ENCODE measurements around the gene BICC1. TPM values are rescaled to one million over a fixed set of nuclear protein-coding genes. Genes with fewer than 3 reads are reported as not detected.

The BICC1 gene
- total and polyA plus RNA-seq, 4 donors: 0.82 to 6.1 (median 4.5) TPM

- Histone ChIP-seq H3K27ac (ENCODE audit: low read depth in 1 of 2, low read length in 2 of 2) (no peak overlapping the region), H3K36me3 (ENCODE audit: control insufficient read depth in 4 of 4, insufficient read depth in 3 of 4, low read depth in 1 of 4, low read length in 3 of 4) (no peaks in the 10 kb centered on the region), H3K4me3 (ENCODE audit: low read depth in 1 of 3, low read length in 3 of 3) (no peak overlapping the region), H3K27me3 (ENCODE audit: control insufficient read depth in 4 of 4, insufficient read depth in 4 of 4, low read length in 3 of 4) (no peaks in the 10 kb centered on the region), H3K9ac (ENCODE audit: low read depth in 1 of 2, low read length in 2 of 2) (no peak overlapping the region), H3K4me1 (ENCODE audit: control insufficient read depth in 4 of 4, insufficient read depth in 4 of 4, low read length in 3 of 4) (peaks cover 0 to 4% (median 0%) of the 10 kb centered on the region in 4 donors), H3K9me3 (ENCODE audit: control insufficient read depth in 4 of 4, low read length in 3 of 4) (peaks cover 2 to 4% (median 3%) of the 10 kb centered on the region in 4 donors)
- no peak for DNase-seq (ENCODE audit: low spot score)
- TF ChIP-seq ZBTB33 (IDR thresholded peaks at IDR 0.05) (no peak), TAF1 (conservative IDR thresholded peaks at IDR 0.05) (no peak), RAD21 (IDR thresholded peaks at IDR 0.05) (no peak), HNF4G (IDR thresholded peaks at IDR 0.05) (no peak)
- WGBS: 41% methylated on average over 2 of the region's 2 CpGs
Measured at GRCh38 chr10:58555930-58556311, 43.2 kb downstream of the BICC1 start.

DNA sequence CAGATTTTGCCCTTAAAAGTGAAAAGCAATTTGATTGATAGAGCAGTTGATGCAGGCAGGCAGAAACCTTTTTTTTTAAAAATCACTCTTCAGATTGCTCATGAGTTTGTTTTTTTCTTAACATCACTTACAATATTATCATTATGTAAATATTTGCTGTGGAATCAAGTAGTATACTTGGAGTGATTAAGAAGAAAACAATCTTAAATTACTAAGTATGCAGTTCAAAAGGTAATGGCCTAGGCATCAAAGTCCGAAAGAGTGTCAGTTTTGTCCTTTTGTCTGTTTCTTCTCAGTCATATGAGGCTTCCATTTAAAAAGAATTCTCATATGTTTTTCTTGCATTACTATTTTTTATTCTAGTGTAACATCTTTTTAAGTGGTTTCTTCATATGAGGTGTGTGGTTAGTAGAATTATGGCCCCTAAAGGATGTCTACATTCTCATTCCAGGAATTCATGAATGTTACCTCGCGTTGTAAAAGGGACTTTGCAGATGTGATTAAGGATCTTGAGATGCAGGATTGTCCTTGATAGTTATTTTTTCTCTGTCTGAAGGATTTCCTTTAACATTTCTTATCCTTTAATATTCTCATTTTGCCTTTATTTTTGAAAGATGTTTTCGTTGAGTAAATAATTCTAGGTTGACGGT is 44.0 kb downstream of the BICC1 start:
- Histone ChIP-seq H3K4me1 (ENCODE audit: control insufficient read depth in 4 of 4, insufficient read depth in 4 of 4, low read length in 3 of 4) (peaks cover 0 to 4% (median 0%) of the 10 kb centered on the region in 4 donors), H3K36me3 (ENCODE audit: control insufficient read depth in 4 of 4, insufficient read depth in 3 of 4, low read depth in 1 of 4, low read length in 3 of 4) (no peaks in the 10 kb centered on the region), H3K27ac (ENCODE audit: low read depth in 1 of 2, low read length in 2 of 2) (no peak overlapping the region), H3K27me3 (ENCODE audit: control insufficient read depth in 4 of 4, insufficient read depth in 4 of 4, low read length in 3 of 4) (no peaks in the 10 kb centered on the region), H3K4me3 (ENCODE audit: low read depth in 1 of 3, low read length in 3 of 3) (no peak overlapping the region), H3K9ac (ENCODE audit: low read depth in 1 of 2, low read length in 2 of 2) (no peak overlapping the region), H3K9me3 (ENCODE audit: control insufficient read depth in 4 of 4, low read length in 3 of 4) (peaks cover 2 to 4% (median 3%) of the 10 kb centered on the region in 4 donors)
- TF ChIP-seq GABPA (IDR thresholded peaks at IDR 0.05 in 1 of 2, conservative IDR thresholded peaks at IDR 0.05 in 1 of 2) (no peak), RXRA (IDR thresholded peaks at IDR 0.05) (no peak), TAF1 (conservative IDR thresholded peaks at IDR 0.05) (no peak), NR2F2 (IDR thresholded peaks at IDR 0.05) (no peak), ZBTB33 (IDR thresholded peaks at IDR 0.05) (no peak), FOXA1 (IDR thresholded peaks at IDR 0.05) (no peak), ATF3 (IDR thresholded peaks at IDR 0.05) (no peak), CTCF (IDR thresholded peaks at IDR 0.05; ENCODE audit: low read depth, low read length, missing input control) (no peak), RAD21 (IDR thresholded peaks at IDR 0.05) (no peak)
- TF ChIP-seq, protein P1, sequence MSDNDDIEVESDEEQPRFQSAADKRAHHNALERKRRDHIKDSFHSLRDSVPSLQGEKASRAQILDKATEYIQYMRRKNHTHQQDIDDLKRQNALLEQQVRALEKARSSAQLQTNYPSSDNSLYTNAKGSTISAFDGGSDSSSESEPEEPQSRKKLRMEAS (IDR thresholded peaks at IDR 0.05): no peak
- TF ChIP-seq, protein P2, sequence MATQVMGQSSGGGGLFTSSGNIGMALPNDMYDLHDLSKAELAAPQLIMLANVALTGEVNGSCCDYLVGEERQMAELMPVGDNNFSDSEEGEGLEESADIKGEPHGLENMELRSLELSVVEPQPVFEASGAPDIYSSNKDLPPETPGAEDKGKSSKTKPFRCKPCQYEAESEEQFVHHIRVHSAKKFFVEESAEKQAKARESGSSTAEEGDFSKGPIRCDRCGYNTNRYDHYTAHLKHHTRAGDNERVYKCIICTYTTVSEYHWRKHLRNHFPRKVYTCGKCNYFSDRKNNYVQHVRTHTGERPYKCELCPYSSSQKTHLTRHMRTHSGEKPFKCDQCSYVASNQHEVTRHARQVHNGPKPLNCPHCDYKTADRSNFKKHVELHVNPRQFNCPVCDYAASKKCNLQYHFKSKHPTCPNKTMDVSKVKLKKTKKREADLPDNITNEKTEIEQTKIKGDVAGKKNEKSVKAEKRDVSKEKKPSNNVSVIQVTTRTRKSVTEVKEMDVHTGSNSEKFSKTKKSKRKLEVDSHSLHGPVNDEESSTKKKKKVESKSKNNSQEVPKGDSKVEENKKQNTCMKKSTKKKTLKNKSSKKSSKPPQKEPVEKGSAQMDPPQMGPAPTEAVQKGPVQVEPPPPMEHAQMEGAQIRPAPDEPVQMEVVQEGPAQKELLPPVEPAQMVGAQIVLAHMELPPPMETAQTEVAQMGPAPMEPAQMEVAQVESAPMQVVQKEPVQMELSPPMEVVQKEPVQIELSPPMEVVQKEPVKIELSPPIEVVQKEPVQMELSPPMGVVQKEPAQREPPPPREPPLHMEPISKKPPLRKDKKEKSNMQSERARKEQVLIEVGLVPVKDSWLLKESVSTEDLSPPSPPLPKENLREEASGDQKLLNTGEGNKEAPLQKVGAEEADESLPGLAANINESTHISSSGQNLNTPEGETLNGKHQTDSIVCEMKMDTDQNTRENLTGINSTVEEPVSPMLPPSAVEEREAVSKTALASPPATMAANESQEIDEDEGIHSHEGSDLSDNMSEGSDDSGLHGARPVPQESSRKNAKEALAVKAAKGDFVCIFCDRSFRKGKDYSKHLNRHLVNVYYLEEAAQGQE (IDR thresholded peaks at IDR 0.05): no peak
- no peak for DNase-seq (ENCODE audit: low spot score)
- WGBS: 95% methylated on average over 5 of the region's 5 CpGs

Data from liver (tissue), 9 donors.